ENCODE results near the gene NAA30.

DNA sequence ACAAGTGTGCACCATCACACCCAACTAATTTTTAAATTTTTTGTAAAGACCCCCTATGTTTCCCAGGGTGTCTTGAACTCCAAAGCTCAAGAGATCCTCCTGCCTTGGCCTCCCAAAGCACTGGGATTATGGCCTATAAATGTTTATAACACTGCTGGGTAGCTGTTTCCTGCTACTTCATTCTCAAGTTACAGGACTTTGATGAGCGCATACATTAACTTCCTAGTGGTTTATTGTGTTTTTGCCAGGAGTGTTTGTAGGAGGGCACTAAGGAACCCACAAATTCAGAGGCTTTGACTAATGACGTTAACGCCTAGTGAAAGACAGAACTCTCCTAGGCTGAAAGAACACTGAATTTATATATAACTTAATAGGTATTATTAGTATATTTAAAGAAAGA lies 15.2 kb upstream of the NAA30 start:
- no peak for TF ChIP-seq ATF2 (CRISPR knock-in tag; IDR thresholded peaks at IDR 0.05; ENCODE audit: borderline replicate concordance, low read depth)
- TF ChIP-seq SP1 (CRISPR knock-in tag; conservative IDR thresholded peaks at IDR 0.05) = no peak
- no peak for TF ChIP-seq CTCF (IDR thresholded peaks at IDR 0.05)
- no peak for TF ChIP-seq TP53 (CRISPR knock-in tag; IDR thresholded peaks at IDR 0.05)
- TF ChIP-seq ERG (CRISPR knock-in tag; IDR thresholded peaks at IDR 0.05) = no peak
